HepG2 (cell line): Measurements from ENCODE around the gene EMC8. TPM values are rescaled to one million over a fixed set of nuclear protein-coding genes. Genes with fewer than 3 reads are reported as not detected.

Experiments used
- ARNTL ChIP-seq: sonication (generic); formaldehyde crosslinking; IDR thresholded peaks from 2 replicates; pipeline ENCODE4 v1.4.0; 2020; ENCODE audit warnings: mild to moderate bottlenecking, missing genetic modification reagents
- DPF2 ChIP-seq: sonication (generic); formaldehyde crosslinking; IDR thresholded peaks from 2 replicates; pipeline ENCODE4 v1.4.0; 2020; ENCODE audit warnings: mild to moderate bottlenecking, low read depth, missing genetic modification reagents, borderline replicate concordance
- FUBP1 ChIP-seq: sonication (generic); formaldehyde crosslinking; IDR thresholded peaks from 2 replicates; pipeline ENCODE4 v1.5.1; 2020; ENCODE audit warnings: missing genetic modification reagents, mild to moderate bottlenecking, borderline replicate concordance
- GABPB1 ChIP-seq: IDR thresholded peaks from 2 replicates; pipeline ENCODE4 v1.6.1; 2016; ENCODE audit warnings: mild to moderate bottlenecking, missing genetic modification reagents, moderate library complexity, missing compliant biosample characterization
- HMGXB3 ChIP-seq: sonication (generic); formaldehyde crosslinking; IDR thresholded peaks from 2 replicates; pipeline ENCODE4 v1.4.0; 2020; ENCODE audit warnings: missing genetic modification reagents, borderline replicate concordance
- LCORL ChIP-seq, 2 experiments: fragments of 450-650 bp in 1 of 2; sonication (generic) in 1 of 2; formaldehyde crosslinking in 1 of 2; IDR thresholded peaks; 2 replicates each; pipeline versions ENCODE4 v1.5.0 to v1.6.1; 2017 to 2020; ENCODE audit warnings: antibody characterized with exemption in 1 of 2, missing genetic modification reagents in 1 of 2
- PHF5A ChIP-seq: IDR thresholded peaks from one replicate; pipeline ENCODE4 v1.6.1; 2018; ENCODE audit warnings: low read depth, missing genetic modification reagents; ENCODE audit not compliant: unreplicated experiment
- POGZ ChIP-seq: sonication (generic); formaldehyde crosslinking; IDR thresholded peaks from 2 replicates; pipeline ENCODE4 v1.4.0; 2020; ENCODE audit warnings: mild to moderate bottlenecking, missing genetic modification reagents
- SP5 ChIP-seq: IDR thresholded peaks from 2 replicates; pipeline ENCODE4 v1.6.1; 2016; ENCODE audit warnings: low read depth, borderline replicate concordance
- ZBTB7A ChIP-seq: sonication (generic); formaldehyde crosslinking; IDR thresholded peaks from 2 replicates; pipeline ENCODE4 v1.8.0; 2022; ENCODE audit warnings: mild to moderate bottlenecking, missing genetic modification reagents
- ZNF124 ChIP-seq: sonication (generic); formaldehyde crosslinking; IDR thresholded peaks from 2 replicates; pipeline ENCODE4 v1.4.0; 2020; ENCODE audit warnings: missing genetic modification reagents
- ZNF138 ChIP-seq: sonication (generic); formaldehyde crosslinking; IDR thresholded peaks from 2 replicates; pipeline ENCODE4 v1.5.0; 2020; ENCODE audit warnings: mild to moderate bottlenecking, low read depth, missing genetic modification reagents
- ZNF660 ChIP-seq: sonication (generic); formaldehyde crosslinking; IDR thresholded peaks from 2 replicates; pipeline ENCODE4 v1.5.1; 2020; ENCODE audit warnings: mild to moderate bottlenecking, low read depth, missing genetic modification reagents, borderline replicate concordance
- ZNF766 ChIP-seq: sonication (generic); formaldehyde crosslinking; IDR thresholded peaks from 2 replicates; pipeline ENCODE4 v1.5.0; 2020; ENCODE audit warnings: missing genetic modification reagents, borderline replicate concordance
- ZNF768 ChIP-seq: sonication (generic); formaldehyde crosslinking; IDR thresholded peaks from 2 replicates; pipeline ENCODE4 v1.4.0; 2020; ENCODE audit warnings: missing genetic modification reagents
- ZSCAN9 ChIP-seq: IDR thresholded peaks from 2 replicates; pipeline ENCODE4 v1.6.1; 2016; ENCODE audit warnings: borderline replicate concordance
- polyA plus RNA-seq, 8 experiments: library from polyadenylated mRNA; depleted of rRNA in 3 of 8; stranded (reverse) in 7 of 8; unstranded in 1 of 8; fragments of >200 nt; fragmentation: Illumina TruSeq in 4 of 8; extraction: Trizol in 4 of 8; gene quantifications; 2 replicates each; pipeline versions ENCODE4 v1.2.1 to v1.2.3, GENCODE V29; 2011 to 2016; ENCODE audit warnings: low read depth in 4 of 8, missing spikeins in 1 of 8, mixed read lengths in 1 of 8; ENCODE audit not compliant: insufficient read depth in 1 of 8
- total RNA-seq, 5 experiments: library from RNA; depleted of rRNA; stranded (reverse); fragments of >200 nt; fragmentation: Illumina TruSeq; extraction: Trizol; gene quantifications; 2 replicates each; pipeline ENCODE4 v1.2.3, GENCODE V29; 2016; ENCODE audit warnings: low read depth in 1 of 5
- TF ChIP-seq, protein P1 (sequence below): sonication (generic); formaldehyde crosslinking; IDR thresholded peaks from 2 replicates; pipeline ENCODE4 v1.8.1; 2022; ENCODE audit warnings: mild to moderate bottlenecking, missing genetic modification reagents
- TF ChIP-seq, protein P2 (sequence below): sonication (generic); formaldehyde crosslinking; IDR thresholded peaks from 2 replicates; pipeline ENCODE4 v1.8.1; 2023; ENCODE audit warnings: missing genetic modification reagents, inconsistent platforms, borderline replicate concordance
- TF ChIP-seq, protein P3 (sequence below): sonication (generic); formaldehyde crosslinking; IDR thresholded peaks from 2 replicates; pipeline ENCODE4 v1.5.0; 2020; ENCODE audit warnings: missing genetic modification reagents

The EMC8 gene
- total and polyA plus RNA-seq, 2 of the 13 experiments (the other 11 are each of a cell fraction or from before 2014, with no cell fraction given), result 55.0 to 76.0 TPM

DNA sequence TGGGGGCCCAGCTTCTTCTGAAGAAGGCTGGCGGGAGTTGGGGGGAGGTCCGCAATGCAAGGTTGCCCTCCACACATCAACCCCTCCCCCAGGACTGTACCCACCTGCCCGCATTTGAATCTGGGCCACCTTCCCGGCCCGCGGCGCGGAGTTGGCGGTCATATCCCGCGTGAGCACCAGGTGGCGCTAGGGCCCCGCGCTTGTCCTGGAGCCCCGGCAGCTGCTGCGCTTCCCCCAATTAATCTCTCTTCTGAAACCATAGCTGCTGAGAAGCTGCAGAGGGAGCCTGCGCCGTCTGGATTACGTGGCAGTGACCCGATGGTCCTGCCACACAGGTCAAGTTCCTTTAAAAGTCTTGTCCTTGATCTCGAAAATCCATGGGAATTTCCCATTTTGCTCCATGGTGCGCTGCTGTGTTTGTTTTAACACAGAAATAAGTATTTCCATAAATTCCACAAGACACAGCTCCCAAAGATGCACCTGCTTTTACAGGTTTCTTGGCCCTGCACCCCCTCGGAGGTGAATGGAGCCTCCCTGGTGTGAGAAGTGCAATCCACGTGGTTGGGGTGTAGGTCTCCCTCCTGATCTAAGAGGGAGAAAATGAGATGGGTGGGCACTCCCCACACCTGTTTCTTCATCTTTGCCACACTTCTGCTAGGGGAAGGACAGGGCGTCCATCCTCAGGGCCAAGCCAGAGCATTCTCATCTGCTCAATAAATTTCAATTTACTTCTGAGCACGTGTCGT lies 22.2 kb upstream of the EMC8 start (continued):
- TF ChIP-seq HMGXB3 (CRISPR knock-in tag) (no peak), ZNF766 (0 out of 2 replicates have a peak, but pooled peaks have one; percentile 36), GABPB1 (CRISPR knock-in tag) (peak; percentile 60; the same call in 1 of the 2 replicates), SP5 (CRISPR knock-in tag) (no peak), PHF5A (CRISPR knock-in tag) (peak; percentile 43), ZNF768 (CRISPR knock-in tag) (peak; percentile 56; the same call in 1 of the 2 replicates), FUBP1 (CRISPR knock-in tag) (no peak), LCORL (IDR thresholded peaks at IDR 0.05) (no peak), LCORL (CRISPR knock-in tag; IDR thresholded peaks at IDR 0.05) (0 out of 2 replicates have a peak, but pooled peaks have one; percentile 36), ARNTL (no peak), ZNF138 (no peak), POGZ (no peak), ZNF124 (CRISPR knock-in tag) (peak; percentile 77; the same call in 1 of the 2 replicates), ZSCAN9 (CRISPR knock-in tag) (peak; percentile 40; the same call in 1 of the 2 replicates), ZBTB7A (CRISPR knock-in tag) (no peak), ZNF660 (no peak), DPF2 (CRISPR knock-in tag) (no peak)
- TF ChIP-seq, protein P1, sequence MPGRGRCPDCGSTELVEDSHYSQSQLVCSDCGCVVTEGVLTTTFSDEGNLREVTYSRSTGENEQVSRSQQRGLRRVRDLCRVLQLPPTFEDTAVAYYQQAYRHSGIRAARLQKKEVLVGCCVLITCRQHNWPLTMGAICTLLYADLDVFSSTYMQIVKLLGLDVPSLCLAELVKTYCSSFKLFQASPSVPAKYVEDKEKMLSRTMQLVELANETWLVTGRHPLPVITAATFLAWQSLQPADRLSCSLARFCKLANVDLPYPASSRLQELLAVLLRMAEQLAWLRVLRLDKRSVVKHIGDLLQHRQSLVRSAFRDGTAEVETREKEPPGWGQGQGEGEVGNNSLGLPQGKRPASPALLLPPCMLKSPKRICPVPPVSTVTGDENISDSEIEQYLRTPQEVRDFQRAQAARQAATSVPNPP, result no peak
- TF ChIP-seq, protein P2, sequence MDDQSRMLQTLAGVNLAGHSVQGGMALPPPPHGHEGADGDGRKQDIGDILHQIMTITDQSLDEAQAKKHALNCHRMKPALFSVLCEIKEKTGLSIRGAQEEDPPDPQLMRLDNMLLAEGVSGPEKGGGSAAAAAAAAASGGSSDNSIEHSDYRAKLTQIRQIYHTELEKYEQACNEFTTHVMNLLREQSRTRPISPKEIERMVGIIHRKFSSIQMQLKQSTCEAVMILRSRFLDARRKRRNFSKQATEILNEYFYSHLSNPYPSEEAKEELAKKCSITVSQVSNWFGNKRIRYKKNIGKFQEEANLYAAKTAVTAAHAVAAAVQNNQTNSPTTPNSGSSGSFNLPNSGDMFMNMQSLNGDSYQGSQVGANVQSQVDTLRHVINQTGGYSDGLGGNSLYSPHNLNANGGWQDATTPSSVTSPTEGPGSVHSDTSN (CRISPR knock-in tag), result no peak
- TF ChIP-seq, protein P3, sequence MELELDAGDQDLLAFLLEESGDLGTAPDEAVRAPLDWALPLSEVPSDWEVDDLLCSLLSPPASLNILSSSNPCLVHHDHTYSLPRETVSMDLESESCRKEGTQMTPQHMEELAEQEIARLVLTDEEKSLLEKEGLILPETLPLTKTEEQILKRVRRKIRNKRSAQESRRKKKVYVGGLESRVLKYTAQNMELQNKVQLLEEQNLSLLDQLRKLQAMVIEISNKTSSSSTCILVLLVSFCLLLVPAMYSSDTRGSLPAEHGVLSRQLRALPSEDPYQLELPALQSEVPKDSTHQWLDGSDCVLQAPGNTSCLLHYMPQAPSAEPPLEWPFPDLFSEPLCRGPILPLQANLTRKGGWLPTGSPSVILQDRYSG (CRISPR knock-in tag), result no peak
